HEK293 (cell line): Measurements from ENCODE around the gene TNNC1.

ENCODE experiments used
- CTCF ChIA-PET: fragments of 350-600 bp; formaldehyde crosslinking; extraction: SDS; loops from one replicate; lab custom pipeline; 2021; ENCODE audit warnings: antibody characterized with exemption; lab: Yijun Ruan, JAX
- POLR2A ChIA-PET: fragments of 300-600 bp; formaldehyde crosslinking; extraction: SDS; loops from one replicate; lab custom pipeline; 2020; ENCODE audit warnings: antibody characterized with exemption, inconsistent platforms; lab: Yijun Ruan, JAX
- H3K27ac ChIP-seq: fragments of 200-500 bp; sonication (Bioruptor generic); 2 replicates; pipeline ENCODE4 v1.5.1; 2014; ENCODE audit warnings: low read depth, low read length, control low read depth, inconsistent platforms; ENCODE audit errors: extremely low read depth
- H3K36me3 ChIP-seq, 2 experiments: fragments of 200-500 bp in 1 of 2; sonication (Bioruptor generic) in 1 of 2; 1 replicate in 1 of 2; 2 replicates in 1 of 2; pipeline ENCODE4 v1.5.1; 2014 to 2017; ENCODE audit warnings: inconsistent platforms in 2 of 2, low read length in 2 of 2; ENCODE audit not compliant: control insufficient read depth in 2 of 2, insufficient read depth in 1 of 2
- H3K4me1 ChIP-seq: fragments of 200-500 bp; sonication (Bioruptor generic); 2 replicates; pipeline ENCODE4 v1.5.1; 2014; ENCODE audit warnings: mild to moderate bottlenecking, low read length, inconsistent platforms; ENCODE audit not compliant: control insufficient read depth, insufficient read depth
- H3K4me3 ChIP-seq: 2 replicates; pipeline ENCODE4 v1.5.1; 2011; ENCODE audit warnings: low read depth, mild to moderate bottlenecking, control low read depth, low read length, moderate library complexity
- H3K9me3 ChIP-seq: fragments of 200-500 bp; sonication (Bioruptor generic); 2 replicates; pipeline ENCODE4 v1.5.1; 2014; ENCODE audit warnings: low read depth, low read length, inconsistent platforms; ENCODE audit not compliant: control insufficient read depth, insufficient read depth
- FEZF1 ChIP-seq: fragments of 450-650 bp; formaldehyde crosslinking; IDR thresholded peaks from 2 replicates; pipeline ENCODE4 v1.5.1; 2016; ENCODE audit warnings: missing biosample characterization, missing genetic modification characterization
- GLI2 ChIP-seq: fragments of 450-650 bp; formaldehyde crosslinking; IDR thresholded peaks from 2 replicates; pipeline ENCODE4; 2017; ENCODE audit warnings: missing biosample characterization, missing genetic modification characterization, low read depth, borderline replicate concordance
- GLI4 ChIP-seq: fragments of 450-650 bp; formaldehyde crosslinking; IDR thresholded peaks from 2 replicates; pipeline ENCODE4 v1.5.1; 2016; ENCODE audit warnings: missing biosample characterization, missing genetic modification characterization
- KLF1 ChIP-seq: fragments of 450-650 bp; formaldehyde crosslinking; IDR thresholded peaks from 2 replicates; pipeline ENCODE4 v1.5.1; 2016; ENCODE audit warnings: missing biosample characterization, missing genetic modification characterization
- OVOL3 ChIP-seq: fragments of 450-650 bp; formaldehyde crosslinking; IDR thresholded peaks from 2 replicates; pipeline ENCODE4 v1.5.1; 2016; ENCODE audit warnings: missing biosample characterization, missing genetic modification characterization
- SALL2 ChIP-seq: fragments of 450-650 bp; formaldehyde crosslinking; IDR thresholded peaks from 2 replicates; pipeline ENCODE4 v1.5.0; 2017; ENCODE audit warnings: missing biosample characterization, mild to moderate bottlenecking, missing genetic modification characterization, borderline replicate concordance
- ZFP37 ChIP-seq: fragments of 450-650 bp; formaldehyde crosslinking; IDR thresholded peaks from 2 replicates; pipeline ENCODE4 v1.5.1; 2016; ENCODE audit warnings: missing biosample characterization, missing genetic modification characterization
- ZNF146 ChIP-seq: fragments of 450-650 bp; formaldehyde crosslinking; IDR thresholded peaks from 2 replicates; pipeline ENCODE4 v1.5.1; 2016; ENCODE audit warnings: missing biosample characterization, missing genetic modification characterization
- ZNF2 ChIP-seq: fragments of 450-650 bp; formaldehyde crosslinking; IDR thresholded peaks from 2 replicates; pipeline ENCODE4 v1.5.1; 2016; ENCODE audit warnings: missing biosample characterization, missing genetic modification characterization
- ZNF223 ChIP-seq: fragments of 450-650 bp; formaldehyde crosslinking; IDR thresholded peaks from 2 replicates; pipeline ENCODE4 v1.5.1; 2016; ENCODE audit warnings: missing biosample characterization, missing genetic modification characterization
- ZNF311 ChIP-seq: fragments of 450-650 bp; formaldehyde crosslinking; IDR thresholded peaks from 2 replicates; pipeline ENCODE4 v1.5.1; 2017; ENCODE audit warnings: missing biosample characterization, missing genetic modification characterization, borderline replicate concordance
- ZNF416 ChIP-seq: fragments of 450-650 bp; formaldehyde crosslinking; IDR thresholded peaks from 2 replicates; pipeline ENCODE4 v1.5.1; 2016; ENCODE audit warnings: missing biosample characterization, missing genetic modification characterization
- ZNF501 ChIP-seq: fragments of 450-650 bp; formaldehyde crosslinking; IDR thresholded peaks from 2 replicates; pipeline ENCODE4 v1.5.1; 2016; ENCODE audit warnings: missing biosample characterization, missing genetic modification characterization
- ZNF548 ChIP-seq: fragments of 450-650 bp; formaldehyde crosslinking; IDR thresholded peaks from 2 replicates; pipeline ENCODE4 v1.5.1; 2016; ENCODE audit warnings: missing biosample characterization, missing genetic modification characterization
- ZNF621 ChIP-seq: fragments of 450-650 bp; formaldehyde crosslinking; IDR thresholded peaks from 2 replicates; pipeline ENCODE4 v1.5.1; 2017; ENCODE audit warnings: missing biosample characterization, missing genetic modification characterization
- TF ChIP-seq, protein P1 (sequence below): fragments of 450-650 bp; formaldehyde crosslinking; IDR thresholded peaks from 2 replicates; pipeline ENCODE4 v1.5.1; 2016; ENCODE audit warnings: missing biosample characterization, missing genetic modification characterization
- TF ChIP-seq, protein P2 (sequence below): fragments of 450-650 bp; formaldehyde crosslinking; IDR thresholded peaks from 2 replicates; pipeline ENCODE4 v1.5.1; 2017; ENCODE audit warnings: missing biosample characterization, missing genetic modification characterization
- TF ChIP-seq, protein P3 (sequence below): fragments of 450-650 bp; formaldehyde crosslinking; IDR thresholded peaks from 2 replicates; pipeline ENCODE4 v1.5.1; 2016; ENCODE audit warnings: missing biosample characterization, missing genetic modification characterization
- TF ChIP-seq, protein P4 (sequence below): fragments of 450-650 bp; formaldehyde crosslinking; IDR thresholded peaks from 2 replicates; pipeline ENCODE4 v1.5.0; 2017; ENCODE audit warnings: missing biosample characterization, missing genetic modification characterization, borderline replicate concordance
- TF ChIP-seq, protein P5 (sequence below): fragments of 450-650 bp; formaldehyde crosslinking; IDR thresholded peaks from 2 replicates; pipeline ENCODE4 v1.5.1; 2016; ENCODE audit warnings: missing biosample characterization, missing genetic modification characterization, low read depth
- TF ChIP-seq, protein P6 (sequence below): fragments of 450-650 bp; formaldehyde crosslinking; IDR thresholded peaks from 2 replicates; pipeline ENCODE4 v1.5.1; 2016; ENCODE audit warnings: missing biosample characterization, missing genetic modification characterization
- TF ChIP-seq, protein P7 (sequence below): fragments of 450-650 bp; formaldehyde crosslinking; IDR thresholded peaks from 2 replicates; pipeline ENCODE4 v1.5.1; 2016; ENCODE audit warnings: missing biosample characterization, missing genetic modification characterization
- TF ChIP-seq, protein P8 (sequence below): fragments of 450-650 bp; formaldehyde crosslinking; IDR thresholded peaks from 2 replicates; pipeline ENCODE4 v1.5.1; 2016; ENCODE audit warnings: missing biosample characterization, missing genetic modification characterization

TNNC1 gene

DNA sequence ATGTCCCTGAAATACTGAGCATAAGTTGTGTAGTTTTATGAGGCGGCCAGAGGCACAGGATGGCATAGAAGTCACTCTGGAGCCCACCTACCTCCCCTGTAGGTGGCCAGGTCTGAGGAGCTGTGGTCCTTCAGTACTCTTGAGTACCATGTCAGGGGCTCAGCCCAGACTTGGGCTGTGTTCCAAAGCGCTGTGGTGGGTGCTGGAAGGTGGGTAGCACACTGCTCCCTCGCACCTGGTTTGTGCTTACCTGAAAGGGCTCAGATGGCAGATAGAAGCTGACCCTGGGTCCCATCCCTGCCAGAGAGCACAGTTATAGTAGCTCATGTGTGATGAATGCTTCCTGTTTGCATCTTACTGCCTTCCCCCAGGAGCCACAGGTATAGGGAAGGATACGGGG, 17.1 kb upstream of the TNNC1 start:
- POLR2A ChIA-PET, result no interaction called here

DNA sequence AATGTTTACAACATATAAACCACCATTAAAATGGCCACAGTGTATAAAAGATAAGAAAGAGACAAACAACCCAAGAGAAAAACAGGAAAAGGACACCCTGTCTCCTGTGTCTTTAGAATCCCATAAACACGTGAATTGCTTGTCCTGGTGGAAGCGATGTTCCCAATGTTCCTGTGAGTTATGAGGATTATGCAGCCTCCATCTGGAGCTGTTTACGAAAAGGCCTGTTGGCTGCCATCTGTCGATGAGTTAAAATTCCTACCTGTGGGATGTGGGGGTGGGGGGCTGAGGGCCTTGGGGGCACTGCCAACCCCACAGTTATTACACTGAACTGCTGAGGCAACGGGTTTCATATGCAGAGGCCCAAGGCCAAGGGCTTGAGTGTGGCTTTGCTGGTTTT, 15.2 kb upstream of the TNNC1 start:
- no peak overlapping the region for H3K27ac ChIP-seq

More for the DNA sequence above, 17.1 kb upstream of the TNNC1 start:
- no peak for TF ChIP-seq KLF1 (tag by site-specific recombination)
- no peak for TF ChIP-seq ZNF311
- TF ChIP-seq SALL2, result no peak
- TF ChIP-seq ZNF146 (tag by site-specific recombination), result no peak
- TF ChIP-seq ZNF501 (tag by site-specific recombination), result no peak
- TF ChIP-seq ZNF2 (tag by site-specific recombination), result no peak
- TF ChIP-seq, protein P1, sequence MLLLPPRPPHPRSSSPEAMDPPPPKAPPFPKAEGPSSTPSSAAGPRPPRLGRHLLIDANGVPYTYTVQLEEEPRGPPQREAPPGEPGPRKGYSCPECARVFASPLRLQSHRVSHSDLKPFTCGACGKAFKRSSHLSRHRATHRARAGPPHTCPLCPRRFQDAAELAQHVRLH (tag by site-specific recombination), result no peak
- no peak for TF ChIP-seq ZFP37 (tag by site-specific recombination)
- no peak for TF ChIP-seq ZNF548 (tag by site-specific recombination)
- no peak for TF ChIP-seq ZNF416 (tag by site-specific recombination)
- TF ChIP-seq, protein P2, sequence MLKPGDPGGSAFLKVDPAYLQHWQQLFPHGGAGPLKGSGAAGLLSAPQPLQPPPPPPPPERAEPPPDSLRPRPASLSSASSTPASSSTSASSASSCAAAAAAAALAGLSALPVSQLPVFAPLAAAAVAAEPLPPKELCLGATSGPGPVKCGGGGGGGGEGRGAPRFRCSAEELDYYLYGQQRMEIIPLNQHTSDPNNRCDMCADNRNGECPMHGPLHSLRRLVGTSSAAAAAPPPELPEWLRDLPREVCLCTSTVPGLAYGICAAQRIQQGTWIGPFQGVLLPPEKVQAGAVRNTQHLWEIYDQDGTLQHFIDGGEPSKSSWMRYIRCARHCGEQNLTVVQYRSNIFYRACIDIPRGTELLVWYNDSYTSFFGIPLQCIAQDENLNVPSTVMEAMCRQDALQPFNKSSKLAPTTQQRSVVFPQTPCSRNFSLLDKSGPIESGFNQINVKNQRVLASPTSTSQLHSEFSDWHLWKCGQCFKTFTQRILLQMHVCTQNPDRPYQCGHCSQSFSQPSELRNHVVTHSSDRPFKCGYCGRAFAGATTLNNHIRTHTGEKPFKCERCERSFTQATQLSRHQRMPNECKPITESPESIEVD (tag by site-specific recombination), result no peak
- TF ChIP-seq, protein P3, sequence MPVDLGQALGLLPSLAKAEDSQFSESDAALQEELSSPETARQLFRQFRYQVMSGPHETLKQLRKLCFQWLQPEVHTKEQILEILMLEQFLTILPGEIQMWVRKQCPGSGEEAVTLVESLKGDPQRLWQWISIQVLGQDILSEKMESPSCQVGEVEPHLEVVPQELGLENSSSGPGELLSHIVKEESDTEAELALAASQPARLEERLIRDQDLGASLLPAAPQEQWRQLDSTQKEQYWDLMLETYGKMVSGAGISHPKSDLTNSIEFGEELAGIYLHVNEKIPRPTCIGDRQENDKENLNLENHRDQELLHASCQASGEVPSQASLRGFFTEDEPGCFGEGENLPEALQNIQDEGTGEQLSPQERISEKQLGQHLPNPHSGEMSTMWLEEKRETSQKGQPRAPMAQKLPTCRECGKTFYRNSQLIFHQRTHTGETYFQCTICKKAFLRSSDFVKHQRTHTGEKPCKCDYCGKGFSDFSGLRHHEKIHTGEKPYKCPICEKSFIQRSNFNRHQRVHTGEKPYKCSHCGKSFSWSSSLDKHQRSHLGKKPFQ (tag by site-specific recombination), result no peak
- TF ChIP-seq, protein P4, sequence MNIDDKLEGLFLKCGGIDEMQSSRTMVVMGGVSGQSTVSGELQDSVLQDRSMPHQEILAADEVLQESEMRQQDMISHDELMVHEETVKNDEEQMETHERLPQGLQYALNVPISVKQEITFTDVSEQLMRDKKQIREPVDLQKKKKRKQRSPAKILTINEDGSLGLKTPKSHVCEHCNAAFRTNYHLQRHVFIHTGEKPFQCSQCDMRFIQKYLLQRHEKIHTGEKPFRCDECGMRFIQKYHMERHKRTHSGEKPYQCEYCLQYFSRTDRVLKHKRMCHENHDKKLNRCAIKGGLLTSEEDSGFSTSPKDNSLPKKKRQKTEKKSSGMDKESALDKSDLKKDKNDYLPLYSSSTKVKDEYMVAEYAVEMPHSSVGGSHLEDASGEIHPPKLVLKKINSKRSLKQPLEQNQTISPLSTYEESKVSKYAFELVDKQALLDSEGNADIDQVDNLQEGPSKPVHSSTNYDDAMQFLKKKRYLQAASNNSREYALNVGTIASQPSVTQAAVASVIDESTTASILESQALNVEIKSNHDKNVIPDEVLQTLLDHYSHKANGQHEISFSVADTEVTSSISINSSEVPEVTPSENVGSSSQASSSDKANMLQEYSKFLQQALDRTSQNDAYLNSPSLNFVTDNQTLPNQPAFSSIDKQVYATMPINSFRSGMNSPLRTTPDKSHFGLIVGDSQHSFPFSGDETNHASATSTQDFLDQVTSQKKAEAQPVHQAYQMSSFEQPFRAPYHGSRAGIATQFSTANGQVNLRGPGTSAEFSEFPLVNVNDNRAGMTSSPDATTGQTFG, result no peak
- TF ChIP-seq, protein P5, sequence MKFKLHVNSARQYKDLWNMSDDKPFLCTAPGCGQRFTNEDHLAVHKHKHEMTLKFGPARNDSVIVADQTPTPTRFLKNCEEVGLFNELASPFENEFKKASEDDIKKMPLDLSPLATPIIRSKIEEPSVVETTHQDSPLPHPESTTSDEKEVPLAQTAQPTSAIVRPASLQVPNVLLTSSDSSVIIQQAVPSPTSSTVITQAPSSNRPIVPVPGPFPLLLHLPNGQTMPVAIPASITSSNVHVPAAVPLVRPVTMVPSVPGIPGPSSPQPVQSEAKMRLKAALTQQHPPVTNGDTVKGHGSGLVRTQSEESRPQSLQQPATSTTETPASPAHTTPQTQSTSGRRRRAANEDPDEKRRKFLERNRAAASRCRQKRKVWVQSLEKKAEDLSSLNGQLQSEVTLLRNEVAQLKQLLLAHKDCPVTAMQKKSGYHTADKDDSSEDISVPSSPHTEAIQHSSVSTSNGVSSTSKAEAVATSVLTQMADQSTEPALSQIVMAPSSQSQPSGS (tag by site-specific recombination), result no peak
- TF ChIP-seq FEZF1 (tag by site-specific recombination), result no peak
- no peak for TF ChIP-seq ZNF223 (tag by site-specific recombination)
- Histone ChIP-seq H3K9me3 (no peaks in the 10 kb centered on the region), H3K4me1 (no peaks in the 10 kb centered on the region), H3K36me3 (peaks cover 7 to 89% of the 10 kb centered on the region in 2 experiments; a peak in 2 of 3 replicates), H3K27ac (no peak overlapping the region), H3K4me3 (no peak overlapping the region)
- CTCF ChIA-PET, result interaction anchor here (0.6 kb wide), 1 partner anchor 36 kb away, joined by 3 read pairs; no protein-coding TSS in a partner anchor

More for the DNA sequence above, 15.2 kb upstream of the TNNC1 start:
- H3K9me3 ChIP-seq, result no peaks in the 10 kb centered on the region
- ChIA-PET POLR2A (no interaction called here), CTCF (interaction anchor here (0.6 kb wide), 1 partner anchor 162 kb away, joined by 8 read pairs; no protein-coding TSS in a partner anchor)
- peaks cover 0 to 92% of the 10 kb centered on the region in 2 experiments; a peak in 2 of 3 replicates for H3K36me3 ChIP-seq
- TF ChIP-seq, protein P6, sequence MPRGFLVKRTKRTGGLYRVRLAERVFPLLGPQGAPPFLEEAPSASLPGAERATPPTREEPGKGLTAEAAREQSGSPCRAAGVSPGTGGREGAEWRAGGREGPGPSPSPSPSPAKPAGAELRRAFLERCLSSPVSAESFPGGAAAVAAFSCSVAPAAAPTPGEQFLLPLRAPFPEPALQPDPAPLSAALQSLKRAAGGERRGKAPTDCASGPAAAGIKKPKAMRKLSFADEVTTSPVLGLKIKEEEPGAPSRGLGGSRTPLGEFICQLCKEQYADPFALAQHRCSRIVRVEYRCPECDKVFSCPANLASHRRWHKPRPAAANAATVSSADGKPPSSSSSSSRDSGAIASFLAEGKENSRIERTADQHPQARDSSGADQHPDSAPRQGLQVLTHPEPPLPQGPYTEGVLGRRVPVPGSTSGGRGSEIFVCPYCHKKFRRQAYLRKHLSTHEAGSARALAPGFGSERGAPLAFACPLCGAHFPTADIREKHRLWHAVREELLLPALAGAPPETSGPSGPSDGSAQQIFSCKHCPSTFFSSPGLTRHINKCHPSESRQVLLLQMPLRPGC, result no peak
- TF ChIP-seq OVOL3 (no peak), GLI4 (no peak), GLI2 (tag by site-specific recombination) (no peak), ZNF621 (tag by site-specific recombination) (no peak)
- TF ChIP-seq, protein P7, sequence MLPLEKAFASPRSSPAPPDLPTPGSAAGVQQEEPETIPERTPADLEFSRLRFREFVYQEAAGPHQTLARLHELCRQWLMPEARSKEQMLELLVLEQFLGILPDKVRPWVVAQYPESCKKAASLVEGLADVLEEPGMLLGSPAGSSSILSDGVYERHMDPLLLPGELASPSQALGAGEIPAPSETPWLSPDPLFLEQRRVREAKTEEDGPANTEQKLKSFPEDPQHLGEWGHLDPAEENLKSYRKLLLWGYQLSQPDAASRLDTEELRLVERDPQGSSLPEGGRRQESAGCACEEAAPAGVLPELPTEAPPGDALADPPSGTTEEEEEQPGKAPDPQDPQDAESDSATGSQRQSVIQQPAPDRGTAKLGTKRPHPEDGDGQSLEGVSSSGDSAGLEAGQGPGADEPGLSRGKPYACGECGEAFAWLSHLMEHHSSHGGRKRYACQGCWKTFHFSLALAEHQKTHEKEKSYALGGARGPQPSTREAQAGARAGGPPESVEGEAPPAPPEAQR, result no peak
- TF ChIP-seq, protein P8, sequence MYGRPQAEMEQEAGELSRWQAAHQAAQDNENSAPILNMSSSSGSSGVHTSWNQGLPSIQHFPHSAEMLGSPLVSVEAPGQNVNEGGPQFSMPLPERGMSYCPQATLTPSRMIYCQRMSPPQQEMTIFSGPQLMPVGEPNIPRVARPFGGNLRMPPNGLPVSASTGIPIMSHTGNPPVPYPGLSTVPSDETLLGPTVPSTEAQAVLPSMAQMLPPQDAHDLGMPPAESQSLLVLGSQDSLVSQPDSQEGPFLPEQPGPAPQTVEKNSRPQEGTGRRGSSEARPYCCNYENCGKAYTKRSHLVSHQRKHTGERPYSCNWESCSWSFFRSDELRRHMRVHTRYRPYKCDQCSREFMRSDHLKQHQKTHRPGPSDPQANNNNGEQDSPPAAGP (tag by site-specific recombination), result no peak
- no peak overlapping the region for H3K4me3 ChIP-seq
- H3K4me1 ChIP-seq, result no peaks in the 10 kb centered on the region
